GM12875 (cell line): ENCODE results near the gene BLMH.

Experiments
- H3K4me3 ChIP-seq: one replicate; pipeline ENCODE4 v1.5.1; 2011; ENCODE audit warnings: low read depth, low read length, control low read depth
- CTCF ChIP-seq: IDR thresholded peaks from 2 replicates; pipeline ENCODE4 v1.5.1; 2011; ENCODE audit warnings: low read depth, mild to moderate bottlenecking, control low read depth, inconsistent platforms, low read length, moderate library complexity, borderline replicate concordance; ENCODE audit not compliant: insufficient read depth

Gene BLMH

DNA sequence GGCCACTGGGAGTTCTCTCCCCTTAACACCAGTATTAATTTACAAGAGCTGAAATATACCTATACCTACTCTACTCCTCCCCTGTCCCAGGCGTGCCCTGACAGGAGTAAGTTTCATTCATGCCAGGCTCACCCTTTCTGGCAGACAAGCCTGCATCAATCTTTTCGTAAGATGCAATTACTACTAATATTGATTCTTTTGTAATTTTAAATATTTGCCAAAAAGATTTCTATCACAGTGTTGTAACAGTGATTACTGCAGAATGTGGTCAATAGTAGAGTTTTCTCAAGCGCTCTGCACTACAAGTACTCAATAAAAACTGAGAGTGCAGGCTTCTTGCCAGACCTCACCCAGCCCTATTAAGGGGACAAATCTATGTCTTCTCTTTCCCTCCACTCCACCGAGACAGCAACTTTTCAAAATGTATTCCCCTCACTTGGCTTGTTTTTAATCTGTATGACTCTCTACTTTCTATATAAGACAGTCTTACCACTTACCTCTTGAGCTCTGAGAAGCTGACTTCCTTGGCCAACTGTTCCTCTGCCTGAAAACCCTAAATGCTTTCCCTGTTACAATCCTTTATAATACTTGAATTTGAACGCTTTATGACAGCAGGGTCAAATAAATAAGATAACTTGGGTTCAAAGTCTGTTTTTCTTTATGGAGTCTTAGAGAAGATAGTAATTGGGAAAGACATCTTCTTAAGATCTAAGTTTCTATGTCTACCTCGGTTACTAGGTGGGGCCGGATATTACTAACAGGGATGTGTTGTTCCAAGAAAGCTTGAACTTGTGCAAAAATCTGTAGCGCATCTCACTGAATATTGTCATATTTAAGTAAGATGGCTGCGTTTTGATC is 42.0 kb upstream of the BLMH start, which contains the start of gene TMIGD1:
TMIGD1 (minus strand) TSS at position 555 of the 858 bp plus-strand sequence. CDS start 1,924 bp downstream, outside the sequence.
- TF ChIP-seq CTCF: no peak
- no peak within 1 kb of the TSS for H3K4me3 ChIP-seq

DNA sequence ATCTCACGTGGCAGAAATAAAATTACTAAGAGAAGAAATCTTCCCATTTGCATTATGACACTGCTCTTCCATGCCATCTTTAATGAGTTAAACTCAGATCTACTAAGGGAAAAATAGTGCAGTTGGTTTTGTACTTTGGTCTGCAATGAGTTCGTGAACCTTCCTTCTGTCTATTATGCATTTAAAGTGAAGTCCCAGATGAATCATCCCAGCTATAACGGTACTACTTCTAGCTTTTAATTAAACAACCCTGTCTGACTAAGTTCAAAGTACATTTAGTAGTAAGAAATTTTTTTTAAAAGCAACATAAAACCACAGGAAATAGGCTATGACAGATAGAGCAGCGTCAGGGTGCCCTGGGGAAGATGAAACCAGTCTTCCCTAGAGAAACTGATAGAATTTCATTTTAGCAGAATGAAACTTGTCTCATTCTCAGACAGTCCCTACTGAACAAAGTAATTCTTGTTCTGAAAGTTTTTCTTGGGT is 40.4 kb upstream of the BLMH start:
- no peak overlapping the region for H3K4me3 ChIP-seq
- TF ChIP-seq CTCF: no peak

- no peak overlapping the region for H3K4me3 ChIP-seq
- no peak for TF ChIP-seq CTCF
These were observed 35.1 kb upstream of the BLMH start for GRCh38 chr17:30326809-30327208.

GRCh38 chr17:30324723-30325122 is 33.0 kb upstream of the BLMH start:
- H3K4me3 ChIP-seq: no peak overlapping the region
- TF ChIP-seq CTCF: no peak

DNA sequence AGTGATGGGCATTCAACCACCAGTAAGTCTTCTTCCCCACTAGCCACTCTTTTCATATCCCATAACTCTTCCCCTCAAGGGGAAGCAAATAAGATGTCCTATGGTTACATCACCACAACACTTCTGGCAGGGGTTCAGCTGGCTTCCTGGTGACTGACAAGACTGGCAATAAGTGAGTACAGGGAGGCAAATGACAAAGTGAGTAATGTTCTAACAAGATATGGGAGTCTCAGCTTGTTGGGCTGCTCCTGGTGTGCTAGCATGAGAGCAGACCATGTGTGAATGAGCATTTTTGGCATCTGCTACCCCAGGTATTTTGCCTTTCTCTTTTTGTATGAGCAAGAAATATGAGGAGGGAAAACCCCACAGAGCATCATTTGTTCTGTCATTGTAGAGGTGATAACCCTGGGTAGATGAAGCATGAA is 32.2 kb upstream of the BLMH start:
- no peak overlapping the region for H3K4me3 ChIP-seq
- no peak for TF ChIP-seq CTCF

DNA sequence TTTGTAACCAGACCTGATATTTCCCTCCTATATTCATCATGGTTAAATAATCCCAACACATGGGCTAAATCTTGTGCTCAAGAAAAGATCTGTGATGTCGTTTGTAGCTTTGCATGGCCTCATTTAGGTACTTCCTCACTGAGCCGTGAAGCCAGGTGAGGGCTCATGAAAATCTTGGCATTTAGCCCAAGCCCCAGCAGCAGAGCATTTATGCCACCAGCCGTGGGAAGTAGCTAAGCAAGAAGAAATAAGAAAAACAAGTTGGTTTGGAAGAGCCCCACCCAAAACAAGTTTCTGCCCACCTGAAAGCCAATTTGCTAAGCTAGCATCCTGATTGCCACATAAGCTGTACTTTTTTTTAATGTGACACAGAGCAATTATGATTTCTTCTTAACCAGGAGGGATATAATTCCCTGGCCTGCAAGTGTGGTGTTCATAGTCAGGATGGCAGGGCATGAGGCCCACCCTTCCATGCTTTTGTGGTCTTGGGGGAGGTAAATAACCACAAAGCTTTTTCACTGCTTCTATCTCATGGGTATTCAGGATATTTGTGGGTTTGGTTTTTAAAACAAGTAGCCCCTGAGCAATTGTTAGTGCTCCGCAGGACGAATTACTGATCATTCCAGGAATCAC is 31.6 kb upstream of the BLMH start:
- no peak for TF ChIP-seq CTCF
- H3K4me3 ChIP-seq: no peak overlapping the region
